HG03103 (cell line): ENCODE results near the gene ACSL1.
A peak's percentile ranks its signal among the peaks of the same experiment; 100 is the strongest.

Experiments
- ATAC-seq: cut with Tn5 transposase; IDR thresholded peaks from one replicate; pipeline ENCODE4 v1.9.1; 2021; ENCODE audit warnings: low read depth; ENCODE audit not compliant: unreplicated experiment

ACSL1 gene

DNA sequence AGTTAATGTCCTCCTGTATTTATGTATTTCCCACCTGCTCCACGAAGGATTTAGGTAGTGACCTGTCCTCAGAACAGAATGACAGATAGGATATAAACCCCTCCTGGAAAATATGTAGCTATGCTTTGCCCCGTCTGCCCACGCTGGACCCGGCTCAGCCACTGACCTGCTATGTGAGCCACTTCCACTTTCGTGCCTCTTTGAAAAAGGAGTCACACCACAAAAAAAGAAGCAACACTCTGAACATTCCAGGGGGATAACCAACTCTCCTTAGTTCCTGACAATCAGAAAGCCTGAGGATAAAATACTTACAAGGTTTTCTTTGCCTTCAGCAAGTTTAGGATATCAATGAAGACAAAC, 11.1 kb downstream of the ACSL1 start:
- no peak for ATAC-seq

DNA sequence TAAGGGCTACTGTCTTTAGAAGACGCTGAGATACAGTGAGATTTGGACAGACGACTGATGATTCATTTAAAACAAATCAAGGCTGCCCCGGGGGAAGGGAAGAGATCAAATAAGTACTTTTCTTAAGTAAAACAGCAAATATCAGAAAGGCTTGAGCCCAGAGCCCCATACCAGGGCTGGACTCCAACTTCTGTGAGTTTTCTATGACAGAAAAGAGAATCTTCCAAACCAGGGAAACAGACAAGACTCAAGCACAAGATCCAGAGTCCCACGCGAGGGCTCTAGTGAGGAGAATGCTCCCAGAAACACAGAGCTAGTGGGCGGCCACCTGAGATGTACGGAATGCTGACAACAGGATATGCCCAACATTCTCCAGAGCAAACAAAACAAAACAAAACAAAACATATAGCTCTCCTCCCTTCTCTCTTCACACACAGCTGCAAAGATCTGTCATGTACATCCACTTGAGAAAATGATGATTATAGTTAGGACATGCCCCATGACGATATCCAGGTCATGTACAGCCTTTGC, 13.1 kb downstream of the ACSL1 start:
- no peak for ATAC-seq

DNA sequence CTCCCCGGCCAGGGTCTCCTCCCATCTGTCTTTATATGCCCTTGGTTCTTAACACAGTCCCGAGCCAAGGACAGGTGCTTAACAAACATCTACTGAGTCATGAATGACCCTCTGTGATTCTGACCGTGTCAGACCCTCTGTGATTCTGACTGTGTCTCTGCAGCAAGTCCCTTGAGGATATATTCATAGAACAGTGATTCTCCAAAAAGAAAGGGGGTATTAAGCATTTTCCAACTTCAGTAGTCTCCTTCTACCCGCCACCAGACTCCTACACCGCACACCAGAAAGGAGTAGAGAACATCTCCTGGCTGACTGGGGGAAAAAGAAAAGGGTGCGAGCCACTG, 13.6 kb downstream of the ACSL1 start:
- no peak for ATAC-seq

DNA sequence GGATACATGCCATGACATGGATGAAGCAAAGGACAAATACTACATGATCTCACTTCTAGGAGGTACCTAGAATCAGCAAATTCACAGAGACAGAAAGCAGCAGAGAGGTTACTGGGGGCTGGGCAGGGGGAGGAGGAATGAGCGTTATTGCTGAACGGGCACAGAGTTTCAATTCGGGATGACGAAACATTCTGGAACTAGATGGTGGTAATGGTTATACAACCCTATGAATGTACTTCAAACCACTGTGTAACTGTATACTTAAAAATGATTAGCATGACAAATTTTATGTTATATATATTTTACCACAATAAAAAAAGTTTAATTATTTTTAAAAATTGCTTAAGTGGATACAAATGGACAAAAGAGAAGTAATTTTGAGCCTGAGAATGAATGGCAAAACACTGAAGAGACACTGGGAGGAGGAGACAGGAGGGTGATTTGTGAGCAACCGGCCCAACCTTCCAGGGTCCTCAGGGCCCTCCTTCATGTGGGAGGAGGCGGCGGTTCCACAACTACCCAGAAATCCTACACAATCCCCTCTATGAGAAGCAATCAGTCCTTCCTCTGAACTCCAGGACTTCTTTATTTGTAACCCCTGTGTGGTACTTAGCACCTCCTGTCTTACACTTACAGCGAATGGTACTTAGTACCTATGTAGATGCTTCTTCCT, 14.1 kb downstream of the ACSL1 start:
- ATAC-seq, result no peak

DNA sequence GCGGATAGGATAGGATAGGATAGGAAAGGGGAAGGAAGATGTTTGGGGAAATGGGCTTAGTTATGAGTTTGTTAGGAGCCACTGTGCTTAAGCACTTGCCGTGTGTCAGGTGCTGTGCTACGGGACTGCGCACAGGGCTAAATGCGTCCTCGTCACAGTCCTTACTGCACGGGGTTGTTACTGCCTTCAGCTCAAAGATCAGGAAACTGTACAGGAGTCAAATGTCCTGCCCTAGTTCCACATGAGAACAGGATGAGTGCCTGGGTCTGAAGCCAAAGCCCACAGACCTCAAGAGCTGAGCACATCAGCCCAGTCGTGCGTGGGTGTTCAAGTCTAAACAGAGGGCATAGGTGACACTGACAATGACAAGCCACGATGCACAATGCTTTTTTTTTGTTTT, 15.0 kb downstream of the ACSL1 start:
- no peak for ATAC-seq

DNA sequence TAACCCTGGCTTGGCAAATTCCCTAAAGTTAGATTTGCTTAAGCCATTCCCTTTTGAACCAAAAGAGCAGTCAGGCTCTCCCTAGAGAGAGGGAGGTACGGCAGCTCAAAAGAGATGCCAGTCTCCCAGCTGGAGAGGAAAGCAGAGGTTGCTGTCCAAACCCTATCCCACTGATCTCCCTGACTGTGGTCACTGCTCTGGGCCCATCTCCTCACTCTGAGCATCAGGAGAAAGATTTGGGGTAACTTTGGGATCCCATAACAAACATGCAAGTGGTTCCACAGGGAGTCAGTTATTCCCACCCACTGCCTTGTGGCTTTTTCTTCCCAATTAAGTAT, 17.1 kb downstream of the ACSL1 start:
- ATAC-seq, result no peak

DNA sequence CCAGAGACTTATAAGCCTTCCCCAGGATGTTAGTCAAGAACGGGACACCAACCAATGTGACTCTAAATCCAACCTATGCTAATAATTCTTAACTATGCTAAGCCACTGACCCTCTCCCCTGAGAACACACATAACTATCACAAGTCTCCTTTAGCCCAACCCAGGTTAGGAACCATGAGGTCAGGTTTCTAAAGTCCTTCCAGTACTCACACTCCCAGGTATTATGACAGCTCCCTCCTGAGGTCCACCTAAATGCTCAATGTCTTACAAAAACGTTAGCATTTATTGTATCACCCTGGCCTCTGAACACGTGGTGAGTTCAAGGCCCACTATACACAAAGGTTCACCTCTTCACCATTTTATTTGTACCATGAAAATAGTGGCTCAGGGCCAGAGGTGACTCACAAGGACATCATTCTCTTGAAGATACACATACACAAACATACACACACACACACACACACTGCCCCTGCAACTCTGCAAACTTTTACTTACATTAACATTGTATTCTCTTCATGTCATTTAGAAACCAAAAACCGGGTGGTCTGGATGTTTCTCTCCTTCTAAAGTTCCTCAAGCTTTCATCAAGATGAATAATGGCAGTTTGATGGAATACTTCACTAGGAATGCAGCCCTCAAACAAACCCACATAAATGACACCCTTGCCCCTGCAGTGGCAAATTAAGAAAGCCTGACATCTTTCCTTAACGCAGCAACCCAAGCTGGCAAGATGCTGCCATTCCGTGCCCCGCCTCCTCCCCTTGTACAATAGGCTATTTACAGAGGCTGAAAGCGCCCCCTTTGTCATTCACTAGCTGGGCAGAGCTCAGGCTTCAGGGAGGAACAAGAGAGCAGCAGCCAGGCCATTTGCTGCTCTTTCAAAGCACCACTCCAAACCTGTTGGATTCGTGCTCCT, 17.7 kb downstream of the ACSL1 start:
- ATAC-seq, result no peak

DNA sequence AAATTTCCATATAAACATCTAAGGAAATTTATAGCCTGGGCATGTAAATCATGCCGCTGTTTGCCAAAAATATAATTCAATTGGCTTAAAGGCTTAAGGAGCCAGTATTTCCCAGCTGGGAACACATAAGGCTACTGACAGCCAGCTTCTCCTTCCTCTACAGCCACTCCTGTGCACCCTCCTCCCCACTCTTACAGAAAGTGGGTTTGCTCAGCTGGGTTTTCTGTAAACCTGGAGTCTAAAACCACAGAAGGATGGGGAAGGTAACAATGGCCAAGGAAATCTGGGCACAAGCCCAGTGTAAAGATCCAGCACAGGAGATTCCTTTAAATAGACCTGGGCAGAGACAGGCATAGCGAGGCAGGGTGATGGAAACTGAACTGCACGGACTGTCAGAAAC, 18.5 kb downstream of the ACSL1 start:
- no peak for ATAC-seq

DNA sequence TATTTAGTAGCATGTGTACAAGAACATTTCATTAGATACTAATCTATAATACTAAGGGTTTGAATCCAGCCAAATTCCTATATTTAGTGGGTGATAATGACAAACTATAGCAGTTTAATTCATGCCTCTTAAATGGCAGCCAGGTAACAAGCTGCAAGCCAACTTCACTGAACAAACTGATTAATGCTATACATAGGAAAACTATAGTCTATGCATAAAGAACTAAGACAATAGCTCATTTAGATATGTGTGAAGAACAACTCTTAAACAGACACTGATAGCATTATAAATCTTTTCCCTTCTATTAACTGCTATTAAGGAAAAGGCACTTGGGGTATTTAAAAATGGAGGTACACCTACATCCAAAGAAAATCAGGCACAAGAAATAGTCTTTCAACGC, 19.1 kb downstream of the ACSL1 start:
- ATAC-seq, result no peak

DNA sequence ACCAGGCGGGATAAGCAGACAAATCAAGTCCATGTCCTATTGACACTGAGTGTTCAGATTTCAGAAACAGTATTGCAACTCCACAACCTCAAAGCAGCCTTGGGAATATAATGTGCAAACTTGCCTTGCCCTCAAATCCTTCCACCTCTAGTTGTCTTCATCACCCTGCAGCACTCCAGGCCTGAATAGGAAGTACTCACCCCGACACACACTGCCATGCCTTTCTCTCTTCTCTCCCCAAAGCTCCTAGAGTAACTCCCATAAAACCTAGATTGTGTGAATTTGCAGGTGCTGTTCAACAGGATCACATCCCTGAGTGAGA, 19.6 kb downstream of the ACSL1 start:
- no peak for ATAC-seq

DNA sequence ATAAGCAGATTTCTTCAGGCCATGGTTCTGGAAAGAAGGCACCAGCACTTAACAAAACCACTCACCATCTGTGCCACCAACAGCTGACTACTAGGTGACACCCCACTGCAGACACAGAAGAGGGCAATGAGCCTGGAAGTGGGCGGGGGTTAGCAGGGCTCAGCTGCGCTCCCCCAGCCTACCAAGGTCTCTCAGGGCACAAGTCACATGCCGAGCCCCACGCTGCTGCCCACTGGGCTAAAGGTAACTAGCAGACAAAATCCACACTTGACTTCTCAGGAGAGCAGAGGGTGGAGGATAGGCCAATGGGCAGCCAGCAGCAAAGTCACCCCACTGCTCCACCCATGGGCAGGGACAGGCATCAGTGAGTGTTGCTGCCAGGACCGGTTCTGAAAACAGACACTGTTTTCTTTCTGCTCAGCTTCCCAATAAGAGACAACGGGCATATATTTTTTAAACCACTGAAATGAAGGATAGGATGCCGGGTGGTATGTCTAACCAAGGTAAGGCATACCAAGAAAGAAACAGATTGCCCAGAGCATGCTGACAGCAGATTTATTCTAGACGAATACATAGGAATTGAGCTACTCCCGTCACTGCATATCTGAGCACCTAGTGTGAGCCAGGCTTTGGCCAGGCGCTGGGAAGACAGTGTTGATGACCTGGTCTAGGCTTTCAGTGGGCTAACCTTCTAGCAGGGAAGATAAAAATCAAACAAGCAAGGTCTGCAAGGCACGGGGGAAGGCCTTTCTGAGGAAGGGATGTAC, 20.1 kb downstream of the ACSL1 start:
- ATAC-seq, result peak; percentile 59

DNA sequence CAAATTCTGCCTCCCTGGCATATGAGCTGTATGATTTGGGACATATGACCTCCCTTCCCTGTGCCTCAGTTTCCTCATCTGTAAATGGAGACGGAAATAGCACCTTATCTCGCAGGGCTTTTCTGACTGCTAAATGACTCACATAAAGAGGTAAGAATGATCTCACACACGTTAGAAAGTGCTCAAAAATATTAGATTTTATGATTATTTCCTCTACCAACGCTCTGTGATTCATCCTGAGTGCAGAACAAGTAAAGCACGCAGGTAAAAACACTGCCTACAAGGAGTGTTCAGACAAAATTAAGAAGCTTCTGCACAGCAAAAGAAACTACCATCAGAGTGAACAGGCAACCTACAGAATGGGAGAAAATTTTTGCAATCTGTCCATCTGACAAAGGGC, 21.1 kb downstream of the ACSL1 start:
- ATAC-seq, result no peak

DNA sequence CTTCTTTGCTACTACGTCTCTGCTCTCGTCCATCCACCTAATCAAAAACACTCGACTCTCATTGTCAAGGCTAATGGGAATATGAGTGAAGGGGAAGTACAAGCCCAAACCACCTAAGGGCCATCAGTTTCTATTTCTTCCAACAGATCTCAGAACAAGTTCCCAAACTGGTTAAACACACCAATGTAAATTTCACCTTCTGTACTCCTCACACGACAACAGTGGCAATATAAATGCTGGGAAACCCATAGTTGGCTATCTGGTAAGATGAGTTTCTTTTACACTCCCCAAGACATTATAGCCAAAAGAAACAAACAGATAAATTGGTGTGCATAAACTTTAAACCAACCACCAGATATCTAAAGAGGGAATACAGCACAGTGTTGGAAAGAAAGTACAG, 21.9 kb downstream of the ACSL1 start:
- ATAC-seq, result no peak

DNA sequence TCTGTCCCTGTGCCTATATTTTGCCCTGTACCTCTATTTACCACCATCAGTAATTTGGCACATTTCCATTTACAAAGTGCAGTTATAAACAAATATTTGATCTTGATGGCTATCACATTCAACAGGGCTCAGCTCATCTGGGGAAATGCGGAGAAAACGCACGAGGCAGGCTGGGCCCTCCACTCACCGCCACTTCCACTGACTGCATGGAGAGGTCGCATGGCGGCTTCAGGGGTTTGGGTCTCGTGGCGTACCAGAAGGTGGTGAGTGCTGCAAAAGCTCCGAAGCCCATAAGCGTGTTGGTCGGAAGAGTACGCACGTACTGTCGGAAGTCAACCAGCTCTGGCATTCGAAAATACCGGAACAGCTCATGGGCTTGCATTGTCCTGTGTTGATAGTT, 22.6 kb downstream of the ACSL1 start:
- ATAC-seq, result no peak

DNA sequence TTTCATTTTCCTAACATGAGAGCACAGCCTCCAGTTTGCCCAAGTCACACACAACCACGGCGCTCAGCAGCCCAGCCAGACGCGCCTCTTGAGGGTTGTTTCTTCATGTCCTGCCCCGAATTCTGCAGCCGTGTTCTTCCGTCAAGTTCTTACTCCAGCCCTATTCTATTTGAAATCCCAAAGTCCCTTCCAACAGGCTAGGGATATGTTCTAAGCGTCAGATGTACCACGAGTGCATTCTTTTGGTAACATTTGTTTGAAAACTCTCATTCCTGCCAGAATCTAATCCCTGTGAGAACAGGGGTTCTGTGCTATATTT, 23.1 kb downstream of the ACSL1 start:
- no peak for ATAC-seq

DNA sequence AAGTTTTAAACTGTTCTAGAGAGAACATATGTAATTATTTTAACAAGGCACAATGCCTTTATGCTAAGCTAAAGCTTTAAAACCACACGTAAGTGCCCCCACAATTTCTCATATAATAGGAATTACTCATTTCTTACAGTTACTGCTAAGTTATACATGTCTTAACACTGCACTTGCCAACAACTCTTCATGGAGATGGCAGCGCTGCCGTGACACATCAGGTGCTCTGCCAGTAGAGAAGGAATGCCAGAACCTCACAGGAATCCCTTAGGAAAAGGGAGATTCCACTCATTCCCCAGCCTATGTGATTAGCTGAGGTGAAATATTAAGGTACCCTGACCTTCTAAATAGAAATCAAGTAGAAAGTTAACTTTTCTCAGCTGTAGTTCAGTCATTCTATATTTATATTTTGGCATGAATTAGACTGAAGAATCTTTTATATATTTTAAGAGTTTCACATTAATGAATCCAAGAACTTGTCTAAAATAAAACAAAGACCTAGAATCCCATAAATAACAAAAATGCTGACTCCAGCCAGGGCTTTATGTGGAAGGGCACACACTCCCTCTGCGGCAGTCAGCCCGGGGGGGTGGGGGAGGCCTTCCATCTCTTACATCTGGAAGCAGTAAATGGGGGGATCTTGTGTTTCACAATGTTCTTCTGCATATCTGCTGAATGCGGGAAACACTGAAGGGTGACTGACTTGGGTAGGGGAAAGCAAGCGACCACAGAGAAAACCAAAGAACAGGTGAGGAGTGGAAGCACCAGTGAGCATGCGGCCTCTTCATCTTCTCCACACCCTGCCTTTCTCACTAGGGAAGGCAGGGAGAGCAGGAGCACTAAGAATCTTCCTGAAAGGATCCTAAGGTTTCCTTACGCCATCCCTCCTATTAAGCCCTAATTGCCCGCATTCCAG, 23.7 kb downstream of the ACSL1 start:
- ATAC-seq, result no peak

DNA sequence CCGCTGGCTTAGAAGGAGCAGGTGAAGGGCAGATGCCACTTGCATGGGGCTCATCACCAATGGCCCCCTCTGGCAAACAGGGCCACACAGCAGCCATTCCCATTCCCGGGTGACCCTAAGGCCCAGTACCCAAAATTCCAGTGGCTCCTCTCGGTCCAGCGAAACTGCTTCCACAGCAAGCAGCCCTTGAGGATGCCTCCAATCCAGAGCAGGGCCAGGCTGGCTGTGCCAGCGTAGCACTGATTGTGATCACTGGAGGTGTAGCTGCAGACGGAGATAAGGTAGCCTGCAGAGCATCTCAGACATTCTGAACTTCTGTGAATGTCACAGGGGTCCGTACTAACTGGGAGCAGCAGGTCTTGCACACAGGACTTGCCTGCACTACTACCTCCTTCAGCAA, 27.3 kb downstream of the ACSL1 start:
- ATAC-seq, result no peak

DNA sequence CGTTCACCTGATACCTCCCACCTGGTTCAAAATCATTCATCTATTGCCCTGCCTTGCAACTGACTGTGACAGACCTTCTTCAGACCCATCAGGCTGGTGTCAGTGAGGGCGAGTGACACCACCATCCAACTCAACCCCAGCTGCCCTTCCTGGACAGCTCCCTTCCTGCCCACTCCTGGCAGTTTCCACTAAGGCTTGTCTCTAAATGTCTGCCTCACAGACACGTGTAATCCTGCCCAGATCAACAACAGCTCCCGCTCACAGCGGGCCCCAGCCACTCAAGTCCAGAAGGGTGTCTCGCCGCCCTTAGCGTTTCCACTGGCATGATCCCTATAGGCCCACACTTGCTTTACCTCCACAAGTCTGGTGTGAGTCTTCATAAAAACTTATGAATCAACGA, 28.9 kb downstream of the ACSL1 start:
- no peak for ATAC-seq

DNA sequence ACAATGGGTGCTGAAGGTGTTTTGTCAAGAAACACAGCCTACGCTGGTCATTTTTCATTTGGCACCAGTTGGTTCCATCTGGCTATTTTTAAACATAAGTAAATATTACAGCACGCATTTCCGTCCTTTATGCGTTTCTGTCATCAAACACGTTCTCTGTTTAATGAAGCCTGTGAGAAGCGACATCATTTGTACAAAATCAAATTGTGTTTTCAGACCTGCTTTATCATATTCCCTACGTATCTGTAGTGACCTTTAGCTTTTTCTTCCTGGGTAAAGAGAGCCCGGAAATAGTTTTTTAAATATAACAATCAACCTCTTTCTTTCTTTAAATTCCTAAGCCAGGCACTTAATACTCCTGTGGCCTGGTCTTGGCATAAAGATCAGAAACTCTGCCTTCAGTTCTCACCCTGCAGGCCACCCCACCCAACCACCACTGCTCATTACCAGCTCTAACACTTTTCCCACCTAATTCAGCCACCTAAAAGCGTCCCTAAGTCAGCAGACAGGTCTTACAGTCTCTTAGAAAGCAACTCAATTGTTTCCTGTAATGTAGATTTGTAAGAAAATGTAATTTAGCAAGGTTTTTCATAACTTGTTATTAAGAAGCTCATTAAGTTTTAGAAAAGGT, 30.4 kb downstream of the ACSL1 start:
- no peak for ATAC-seq

DNA sequence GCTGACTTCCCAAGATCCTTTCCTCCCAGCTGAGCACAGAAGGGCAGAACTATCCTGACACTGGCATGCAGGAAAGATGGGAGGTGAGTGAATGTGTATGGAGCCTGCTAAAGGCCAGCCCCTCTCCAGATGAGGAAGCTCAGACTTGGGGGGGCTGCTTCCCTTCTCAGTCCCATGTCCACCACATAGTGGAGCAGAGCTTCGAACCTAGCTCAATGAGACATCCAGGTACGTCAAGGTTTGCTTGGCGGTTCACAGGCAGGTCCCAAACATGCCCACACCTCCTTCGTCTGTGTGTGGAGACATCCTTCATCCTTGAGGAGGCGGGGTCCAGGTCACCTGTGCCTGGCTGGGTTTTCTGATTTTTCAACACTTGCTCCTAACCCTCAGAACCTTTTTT, 31.3 kb downstream of the ACSL1 start:
- ATAC-seq, result no peak
